Vagina (tissue), 2 donors: Measurements from ENCODE around the gene SKAP1. TPM values are rescaled to one million over a fixed set of nuclear protein-coding genes. Genes with fewer than 3 reads are reported as not detected.

Source experiments
- DNase-seq, 2 donors: peaks; one replicate each; pipeline ENCODE4 v3.0.0-alpha.2; 2017; ENCODE audit errors: extremely low spot score in 2 of 2
- H3K27ac ChIP-seq: fragments of 200-600 bp; sonication (generic); one replicate; pipeline ENCODE4 v1.5.1; 2019
- H3K27me3 ChIP-seq: fragments of 200-600 bp; sonication (generic); one replicate; pipeline ENCODE4 v1.5.1; 2019
- H3K36me3 ChIP-seq, 2 donors: fragments of 200-600 bp; sonication (generic); one replicate each; pipeline ENCODE4 v1.5.1; 2017 to 2019
- H3K4me1 ChIP-seq: fragments of 200-600 bp; sonication (generic); one replicate; pipeline ENCODE4 v1.5.1; 2019
- H3K4me3 ChIP-seq, 2 donors: fragments of 200-600 bp; sonication (generic); 1 replicate in 1 of 2; 2 replicates in 1 of 2; pipeline ENCODE4 v1.5.1; 2016 to 2019
- H3K9me3 ChIP-seq: fragments of 200-600 bp; sonication (generic); one replicate; pipeline ENCODE4 v1.5.1; 2019
- CTCF ChIP-seq, 3 experiments: fragments of 450-650 bp in 2 of 3; fragments of 200-600 bp in 1 of 3; sonication (generic) in 1 of 3; IDR thresholded peaks; one replicate each; pipeline ENCODE4 v1.5.1; 2017 to 2019; ENCODE audit warnings: antibody characterized with exemption in 3 of 3, mild to moderate bottlenecking in 2 of 3, moderate library complexity in 2 of 3
- POLR2A ChIP-seq, 2 donors: fragments of 450-650 bp; IDR thresholded peaks; one replicate each; pipeline ENCODE4 v1.6.1; 2017; ENCODE audit warnings: antibody characterized with exemption in 2 of 2, mild to moderate bottlenecking in 2 of 2, moderate library complexity in 2 of 2
- POLR2AphosphoS5 ChIP-seq, 2 donors: sonication (generic); formaldehyde crosslinking; IDR thresholded peaks; one replicate each; pipeline ENCODE4 v1.9.0; 2017; ENCODE audit warnings: antibody characterized with exemption in 2 of 2, mild to moderate bottlenecking in 2 of 2, low read depth in 1 of 2; ENCODE audit not compliant: insufficient read depth in 1 of 2
- intact Hi-C: fragments of 100-400 bp; cut with DNase I; formaldehyde crosslinking; loops from one replicate; pipeline ENCODE4 v1.15.1; 2023
- total RNA-seq: library from RNA; depleted of rRNA; stranded (reverse); fragments of >200 nt; gene quantifications from one replicate; pipeline ENCODE4 v1.2.3, GENCODE V29; 2016

SKAP1 gene
- total RNA-seq, 1 donor from 2014 or later, result 5.6 TPM

GRCh38 chr17:48311324-48311723 is 118.7 kb downstream of the SKAP1 start:
- TF ChIP-seq CTCF (IDR thresholded peaks at IDR 0.05), result no peak
- no peak for TF ChIP-seq POLR2A (IDR thresholded peaks at IDR 0.05)
- no peak for TF ChIP-seq POLR2AphosphoS5 (IDR thresholded peaks at IDR 0.05; ENCODE audit: insufficient read depth in 1 of 2, low read depth in 1 of 2)
- Histone ChIP-seq H3K4me1 (no peaks in the 10 kb centered on the region), H3K4me3 (no peak overlapping the region), H3K36me3 (no peaks in the 10 kb centered on the region), H3K27me3 (no peaks in the 10 kb centered on the region), H3K9me3 (no peaks in the 10 kb centered on the region), H3K27ac (no peak overlapping the region)
- no peak for DNase-seq
- intact Hi-C loops, result no loop called here

- DNase-seq, result no peak
- no peaks in the 10 kb centered on the region for H3K9me3 ChIP-seq
- no peaks in the 10 kb centered on the region for H3K36me3 ChIP-seq
- intact Hi-C loops, result no loop called here
- H3K4me1 ChIP-seq, result no peaks in the 10 kb centered on the region
- H3K27ac ChIP-seq, result no peak overlapping the region
- H3K4me3 ChIP-seq, result no peak overlapping the region
- H3K27me3 ChIP-seq, result no peaks in the 10 kb centered on the region
- TF ChIP-seq POLR2A (IDR thresholded peaks at IDR 0.05), result no peak
- TF ChIP-seq CTCF (IDR thresholded peaks at IDR 0.05), result no peak
- TF ChIP-seq POLR2AphosphoS5 (IDR thresholded peaks at IDR 0.05; ENCODE audit: insufficient read depth in 1 of 2, low read depth in 1 of 2), result no peak
These were observed 119.2 kb downstream of the SKAP1 start for GRCh38 chr17:48310748-48311213.

DNA sequence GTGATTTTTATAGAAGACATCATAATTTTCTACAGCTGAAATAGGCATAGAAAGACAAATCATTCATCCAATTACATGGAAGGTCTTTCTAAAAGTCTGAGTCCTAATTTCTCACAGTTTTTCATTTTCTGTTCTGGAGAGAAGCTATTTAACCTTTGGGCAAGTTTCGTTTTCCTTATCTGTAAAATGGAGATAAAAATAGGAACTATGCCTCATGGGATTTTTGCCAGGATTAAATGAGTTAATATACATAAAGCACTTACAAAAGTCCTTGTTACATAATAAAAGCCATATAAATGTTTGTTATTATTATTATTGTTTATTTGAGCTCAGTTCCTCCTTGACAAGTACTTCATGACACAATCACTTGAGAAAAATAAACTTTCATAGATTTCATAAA is 121.4 kb downstream of the SKAP1 start:
- H3K4me1 ChIP-seq, result no peaks in the 10 kb centered on the region
- H3K27me3 ChIP-seq, result no peaks in the 10 kb centered on the region
- TF ChIP-seq CTCF (IDR thresholded peaks at IDR 0.05) (no peak), POLR2AphosphoS5 (IDR thresholded peaks at IDR 0.05; ENCODE audit: insufficient read depth in 1 of 2, low read depth in 1 of 2) (no peak), POLR2A (IDR thresholded peaks at IDR 0.05) (no peak)
- no peaks in the 10 kb centered on the region for H3K9me3 ChIP-seq
- DNase-seq, result no peak
- H3K27ac ChIP-seq, result no peak overlapping the region
- intact Hi-C loops, result no loop called here
- no peaks in the 10 kb centered on the region for H3K36me3 ChIP-seq
- no peak overlapping the region for H3K4me3 ChIP-seq

GRCh38 chr17:48307814-48308411 is 122.1 kb downstream of the SKAP1 start:
- H3K9me3 ChIP-seq, result no peaks in the 10 kb centered on the region
- no peaks in the 10 kb centered on the region for H3K36me3 ChIP-seq
- H3K4me1 ChIP-seq, result no peaks in the 10 kb centered on the region
- no peak overlapping the region for H3K27ac ChIP-seq
- intact Hi-C loops, result no loop called here
- H3K27me3 ChIP-seq, result no peaks in the 10 kb centered on the region
- TF ChIP-seq CTCF (IDR thresholded peaks at IDR 0.05) (peak in 2 of 3 experiments; percentile 27 to 38), POLR2AphosphoS5 (IDR thresholded peaks at IDR 0.05; ENCODE audit: insufficient read depth in 1 of 2, low read depth in 1 of 2) (no peak), POLR2A (IDR thresholded peaks at IDR 0.05) (no peak)
- no peak overlapping the region for H3K4me3 ChIP-seq
- DNase-seq, result no peak

DNA sequence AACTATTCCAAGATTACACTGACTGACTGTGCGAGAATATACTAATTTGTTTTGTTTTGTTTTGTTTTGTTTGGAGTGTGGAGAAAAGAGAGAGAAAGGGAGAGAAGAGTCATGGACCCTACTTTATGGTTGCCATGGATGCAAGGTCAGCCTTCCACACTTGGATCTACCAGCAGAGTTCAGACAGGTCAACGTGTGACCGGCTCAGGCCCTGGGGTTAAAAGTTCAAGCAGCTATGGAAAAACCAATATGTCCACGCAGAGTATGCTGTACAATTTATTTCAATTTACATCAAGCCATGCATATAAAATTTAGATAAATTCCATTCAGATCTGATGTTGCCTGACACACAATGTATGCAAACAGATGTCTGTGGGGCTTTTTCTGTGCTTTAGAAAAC is 122.8 kb downstream of the SKAP1 start:
- H3K9me3 ChIP-seq, result no peaks in the 10 kb centered on the region
- TF ChIP-seq POLR2A (IDR thresholded peaks at IDR 0.05), result no peak
- TF ChIP-seq POLR2AphosphoS5 (IDR thresholded peaks at IDR 0.05; ENCODE audit: insufficient read depth in 1 of 2, low read depth in 1 of 2), result no peak
- TF ChIP-seq CTCF (IDR thresholded peaks at IDR 0.05), result no peak
- H3K4me1 ChIP-seq, result no peaks in the 10 kb centered on the region
- no peak overlapping the region for H3K4me3 ChIP-seq
- intact Hi-C loops, result no loop called here
- no peaks in the 10 kb centered on the region for H3K27me3 ChIP-seq
- no peak overlapping the region for H3K27ac ChIP-seq
- H3K36me3 ChIP-seq, result no peaks in the 10 kb centered on the region
- no peak for DNase-seq
